GM12878 (cell line): ENCODE measurements around the gene TRAPPC6A. TPM values are rescaled to one million over a fixed set of nuclear protein-coding genes. Genes with fewer than 3 reads are reported as not detected.

ENCODE experiments used
- ATAC-seq: fragments of 200-7000 bp; cut with Tn5 transposase; 3 replicates; pipeline ENCODE4 v1.9.1; 2020; ENCODE audit warnings: mild to moderate bottlenecking, moderate library complexity
- BruUV-seq: library from RNA; stranded (reverse); fragments of 400-500 nt; replicated peaks from 2 replicates; lab custom pipeline; 2021; lab: Mats Ljungman, UMichigan
- CTCF ChIA-PET: fragments of 300-600 bp; sonication (Branson Sonifier 250); formaldehyde crosslinking; extraction: SDS; loops from one replicate; lab custom pipeline; 2021; ENCODE audit warnings: inconsistent platforms; lab: Yijun Ruan, JAX
- POLR2A ChIA-PET: fragments of 350-600 bp; formaldehyde crosslinking; extraction: SDS; loops from one replicate; lab custom pipeline; 2021; ENCODE audit warnings: inconsistent platforms; lab: Charles Lee
- RAD21 ChIA-PET: fragments of 300-600 bp; sonication (Branson Sonifier 250); formaldehyde crosslinking; loops from one replicate; lab custom pipeline; 2023; ENCODE audit warnings: antibody characterized with exemption; ENCODE audit not compliant: unreplicated experiment; lab: Charles Lee
- SMC1A ChIA-PET: fragments of 300-600 bp; sonication (Branson Sonifier 250); formaldehyde crosslinking; loops from one replicate; lab custom pipeline; 2023; ENCODE audit not compliant: unreplicated experiment, uncharacterized antibody; lab: Charles Lee
- DNase-seq: peaks from one replicate; pipeline ENCODE4 v3.0.0-alpha.2; 2011; ENCODE audit warnings: low read depth, low spot score
- FAIRE-seq: peaks from 3 replicates; lab custom pipeline; 2011; peaks lifted over from hg19 to GRCh38; lab: Jason Lieb, UNC
- H2AFZ ChIP-seq: 2 replicates; pipeline ENCODE4 v1.6.0; 2011; ENCODE audit warnings: low read depth, low read length, control low read depth; ENCODE audit not compliant: control insufficient read depth
- H3K27ac ChIP-seq: 2 replicates; pipeline ENCODE4 v1.5.1; 2011; ENCODE audit warnings: control low read depth; ENCODE audit not compliant: control insufficient read depth, insufficient read depth
- H3K27me3 ChIP-seq, 2 experiments: replicated peaks in 1 of 2; 2 replicates each; pipeline versions ENCODE4 v1.6.0 to v1.6.1; 2011; ENCODE audit warnings: low read length in 1 of 2; ENCODE audit not compliant: control insufficient read depth in 2 of 2, insufficient read depth in 2 of 2
- H3K36me3 ChIP-seq, 2 experiments: 2 replicates each; pipeline ENCODE4 v1.5.1; 2011; ENCODE audit warnings: low read length in 1 of 2; ENCODE audit not compliant: control insufficient read depth in 2 of 2, insufficient read depth in 2 of 2
- H3K4me1 ChIP-seq: 2 replicates; pipeline ENCODE4 v1.6.1; 2011; ENCODE audit warnings: mild to moderate bottlenecking, low read length, moderate library complexity, mixed read lengths; ENCODE audit not compliant: control insufficient read depth, insufficient read depth
- H3K4me2 ChIP-seq: 2 replicates; pipeline ENCODE4 v1.6.0; 2011; ENCODE audit warnings: control low read depth; ENCODE audit not compliant: control insufficient read depth, insufficient read depth
- H3K4me3 ChIP-seq: fragments of 200-600 bp; sonication (generic); 2 replicates; pipeline ENCODE4 v1.5.1; 2016
- H3K79me2 ChIP-seq: 2 replicates; pipeline ENCODE4 v1.6.0; 2011; ENCODE audit warnings: low read length; ENCODE audit not compliant: control insufficient read depth, insufficient read depth
- H3K9ac ChIP-seq: 2 replicates; pipeline ENCODE4 v1.8.0; 2011; ENCODE audit warnings: low read length, control low read depth, mixed read lengths; ENCODE audit not compliant: control insufficient read depth, insufficient read depth
- H3K9me3 ChIP-seq: replicated peaks from 3 replicates; pipeline ENCODE4 v1.5.1; 2011; ENCODE audit warnings: mild to moderate bottlenecking, low read length; ENCODE audit not compliant: control insufficient read depth, insufficient read depth
- H4K20me1 ChIP-seq: 2 replicates; pipeline ENCODE4 v1.6.0; 2011; ENCODE audit not compliant: control insufficient read depth, insufficient read depth
- FOXK2 ChIP-seq: fragments of 450-650 bp; IDR thresholded peaks from 2 replicates; pipeline ENCODE4 v1.6.1; 2017; ENCODE audit warnings: mild to moderate bottlenecking, moderate library complexity
- POLR2AphosphoS5 ChIP-seq: IDR thresholded peaks from 2 replicates; pipeline ENCODE4 v1.6.1; 2011; ENCODE audit warnings: mild to moderate bottlenecking, low read length, inconsistent platforms
- STAT3 ChIP-seq: IDR thresholded peaks from 2 replicates; pipeline ENCODE4 v1.6.1; 2011; ENCODE audit warnings: low read depth, low read length, improper control_type of control experiment
- ZBED1 ChIP-seq: IDR thresholded peaks from 2 replicates; pipeline ENCODE4 v1.6.1; 2016; ENCODE audit warnings: borderline replicate concordance
- ZNF622 ChIP-seq: fragments of 450-650 bp; IDR thresholded peaks from 2 replicates; pipeline ENCODE4 v1.6.1; 2017; ENCODE audit warnings: mild to moderate bottlenecking, inconsistent platforms
- ZSCAN29 ChIP-seq: fragments of 450-650 bp; IDR thresholded peaks from 2 replicates; pipeline ENCODE4 v1.6.1; 2017; ENCODE audit warnings: mild to moderate bottlenecking, moderate library complexity
- WGBS: methylation state at CpG from one replicate; pipeline ENCODE4 v1.1.6; 2016; ENCODE audit warnings: low lambda C conversion rate; ENCODE audit not compliant: insufficient replicate concordance, insufficient coverage; ENCODE audit errors: missing lambda C conversion rate; 5-methylcytosine and 5-hydroxymethylcytosine counted together
- in situ Hi-C: fragments of 300-500 bp; cut with MboI; formaldehyde crosslinking; loops from 9 replicates; pipeline ENCODE4 v1.14.3; 2018; ENCODE audit warnings: mixed read lengths
- intact Hi-C: fragments of 100-400 bp; cut with micrococcal nuclease; formaldehyde crosslinking; loops from one replicate; pipeline ENCODE4 v1.14.2; 2022; ENCODE audit not compliant: unreplicated experiment
- polyA plus RNA-seq, 11 experiments: library from polyadenylated mRNA; depleted of rRNA in 4 of 11; unstranded in 6 of 11; stranded (reverse) in 5 of 11; fragments of >200 nt; fragmentation: Nextera tagmentation in 4 of 11; fragmentation: Illumina TruSeq in 1 of 11; extraction: Ambion mirVana in 4 of 11; extraction: Trizol in 1 of 11; gene quantifications; 1 replicate in 1 of 11; 2 replicates in 10 of 11; pipeline versions ENCODE4 v1.2.1 to v1.2.3, GENCODE V29; 2011 to 2016; ENCODE audit warnings: inconsistent platforms in 2 of 11, missing spikeins in 2 of 11, low read depth in 1 of 11
- total RNA-seq, 4 experiments: library from RNA; depleted of rRNA in 3 of 4; stranded (reverse); fragments of >200 nt in 3 of 4; fragmentation: Illumina TruSeq in 1 of 4; extraction: Trizol in 1 of 4; gene quantifications; 2 replicates each; pipeline versions ENCODE4 v1.2.1 to v1.2.3, GENCODE V29; 2013 to 2021
- TF ChIP-seq, protein P1 (sequence below): fragments of 450-650 bp; IDR thresholded peaks from 2 replicates; pipeline ENCODE4 v1.6.1; 2017; ENCODE audit warnings: mild to moderate bottlenecking, low read depth, inconsistent platforms; ENCODE audit not compliant: poor library complexity, severe bottlenecking
- TF ChIP-seq, protein P2 (sequence below): fragments of 150-350 bp; IDR thresholded peaks from 2 replicates; pipeline ENCODE4 v1.6.1; 2016; ENCODE audit warnings: low read depth, low read length
- TF ChIP-seq, protein P3 (sequence below): fragments of 450-650 bp; formaldehyde crosslinking; IDR thresholded peaks from 2 replicates; pipeline ENCODE4 v1.4.0; 2020; ENCODE audit warnings: mild to moderate bottlenecking, moderate library complexity

TRAPPC6A gene
- total and polyA plus RNA-seq, 10 of the 15 experiments (the other 5 are each of a cell fraction or from before 2014, with no cell fraction given) = 1.8 to 83.9 (median 35.8) TPM

DNA sequence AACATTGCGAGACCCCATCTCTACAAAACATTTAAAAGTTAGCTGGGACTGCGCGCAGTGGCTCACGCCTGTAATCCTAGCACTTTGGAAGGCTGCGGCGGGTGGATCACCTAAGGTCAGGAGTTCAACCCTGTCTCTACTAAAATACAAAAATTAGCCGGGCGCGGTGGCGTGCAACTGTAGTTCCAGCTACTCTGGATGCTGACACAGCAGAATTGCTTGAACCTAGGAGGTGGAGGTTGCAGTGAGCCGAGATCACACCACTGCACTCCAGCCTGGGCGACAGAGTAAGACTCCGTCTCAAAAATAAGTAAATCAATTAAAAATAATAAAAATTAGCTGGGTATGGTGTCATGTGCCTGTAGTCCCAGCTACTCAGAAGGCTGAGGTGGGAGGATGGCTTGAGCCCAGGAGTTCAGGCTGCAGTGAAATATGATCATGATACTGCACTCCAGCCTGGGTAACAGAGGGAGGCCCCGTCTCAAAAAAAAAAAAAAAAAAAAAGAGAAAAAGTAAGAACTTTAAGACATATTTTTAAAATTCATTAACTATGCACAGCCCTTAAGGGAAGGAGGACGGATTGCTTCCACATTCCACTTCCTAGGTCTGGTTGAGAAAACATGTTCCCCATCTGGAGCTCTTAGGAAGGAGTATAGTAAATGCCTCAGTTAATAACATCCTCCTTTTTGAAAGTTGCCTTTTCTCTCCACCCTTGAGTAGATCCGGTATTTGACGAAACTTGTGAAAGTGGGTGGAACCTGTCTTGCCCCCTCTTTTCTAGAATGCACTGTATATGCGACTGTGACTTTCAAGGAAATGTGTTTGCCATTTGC is 41.1 kb upstream of the TRAPPC6A start:
- no peak for FAIRE-seq
- SMC1A ChIA-PET = interaction anchor here (0.7 kb wide), 1 partner anchor 265 kb away, joined by 4 read pairs; no protein-coding TSS in a partner anchor
- POLR2A ChIA-PET = no interaction called here
- 64% methylated on average over 18 of the region's 18 CpGs for WGBS
- Histone ChIP-seq H3K4me1 (no peaks in the 10 kb centered on the region), H3K27me3 (peaks cover 2 to 3% of the 10 kb centered on the region in 2 experiments), H3K9me3 (no peaks in the 10 kb centered on the region), H2AFZ (no peak overlapping the region), H3K27ac (no peak overlapping the region), H3K9ac (no peak overlapping the region), H3K79me2 (no peaks in the 10 kb centered on the region), H3K4me3 (no peak overlapping the region), H3K4me2 (no peak overlapping the region; the same call in 1 of the 2 replicates), H3K36me3 (no peaks in the 10 kb centered on the region), H4K20me1 (no peaks in the 10 kb centered on the region)
- in situ Hi-C loops = no loop called here
- RAD21 ChIA-PET = no interaction called here
- BruUV-seq = no TSS peak
- CTCF ChIA-PET = interaction anchor here (0.6 kb wide), 1 partner anchor 609 kb away, joined by 3 read pairs; no protein-coding TSS in a partner anchor
- intact Hi-C loops = no loop called here
- no peak for ATAC-seq
- no peak for DNase-seq
- TF ChIP-seq, protein P1, sequence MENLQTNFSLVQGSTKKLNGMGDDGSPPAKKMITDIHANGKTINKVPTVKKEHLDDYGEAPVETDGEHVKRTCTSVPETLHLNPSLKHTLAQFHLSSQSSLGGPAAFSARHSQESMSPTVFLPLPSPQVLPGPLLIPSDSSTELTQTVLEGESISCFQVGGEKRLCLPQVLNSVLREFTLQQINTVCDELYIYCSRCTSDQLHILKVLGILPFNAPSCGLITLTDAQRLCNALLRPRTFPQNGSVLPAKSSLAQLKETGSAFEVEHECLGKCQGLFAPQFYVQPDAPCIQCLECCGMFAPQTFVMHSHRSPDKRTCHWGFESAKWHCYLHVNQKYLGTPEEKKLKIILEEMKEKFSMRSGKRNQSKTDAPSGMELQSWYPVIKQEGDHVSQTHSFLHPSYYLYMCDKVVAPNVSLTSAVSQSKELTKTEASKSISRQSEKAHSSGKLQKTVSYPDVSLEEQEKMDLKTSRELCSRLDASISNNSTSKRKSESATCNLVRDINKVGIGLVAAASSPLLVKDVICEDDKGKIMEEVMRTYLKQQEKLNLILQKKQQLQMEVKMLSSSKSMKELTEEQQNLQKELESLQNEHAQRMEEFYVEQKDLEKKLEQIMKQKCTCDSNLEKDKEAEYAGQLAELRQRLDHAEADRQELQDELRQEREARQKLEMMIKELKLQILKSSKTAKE = no peak
- TF ChIP-seq STAT3 (no peak), ZBED1 (no peak), FOXK2 (no peak), ZNF622 (no peak), POLR2AphosphoS5 (no peak), ZSCAN29 (no peak)
- TF ChIP-seq, protein P2, sequence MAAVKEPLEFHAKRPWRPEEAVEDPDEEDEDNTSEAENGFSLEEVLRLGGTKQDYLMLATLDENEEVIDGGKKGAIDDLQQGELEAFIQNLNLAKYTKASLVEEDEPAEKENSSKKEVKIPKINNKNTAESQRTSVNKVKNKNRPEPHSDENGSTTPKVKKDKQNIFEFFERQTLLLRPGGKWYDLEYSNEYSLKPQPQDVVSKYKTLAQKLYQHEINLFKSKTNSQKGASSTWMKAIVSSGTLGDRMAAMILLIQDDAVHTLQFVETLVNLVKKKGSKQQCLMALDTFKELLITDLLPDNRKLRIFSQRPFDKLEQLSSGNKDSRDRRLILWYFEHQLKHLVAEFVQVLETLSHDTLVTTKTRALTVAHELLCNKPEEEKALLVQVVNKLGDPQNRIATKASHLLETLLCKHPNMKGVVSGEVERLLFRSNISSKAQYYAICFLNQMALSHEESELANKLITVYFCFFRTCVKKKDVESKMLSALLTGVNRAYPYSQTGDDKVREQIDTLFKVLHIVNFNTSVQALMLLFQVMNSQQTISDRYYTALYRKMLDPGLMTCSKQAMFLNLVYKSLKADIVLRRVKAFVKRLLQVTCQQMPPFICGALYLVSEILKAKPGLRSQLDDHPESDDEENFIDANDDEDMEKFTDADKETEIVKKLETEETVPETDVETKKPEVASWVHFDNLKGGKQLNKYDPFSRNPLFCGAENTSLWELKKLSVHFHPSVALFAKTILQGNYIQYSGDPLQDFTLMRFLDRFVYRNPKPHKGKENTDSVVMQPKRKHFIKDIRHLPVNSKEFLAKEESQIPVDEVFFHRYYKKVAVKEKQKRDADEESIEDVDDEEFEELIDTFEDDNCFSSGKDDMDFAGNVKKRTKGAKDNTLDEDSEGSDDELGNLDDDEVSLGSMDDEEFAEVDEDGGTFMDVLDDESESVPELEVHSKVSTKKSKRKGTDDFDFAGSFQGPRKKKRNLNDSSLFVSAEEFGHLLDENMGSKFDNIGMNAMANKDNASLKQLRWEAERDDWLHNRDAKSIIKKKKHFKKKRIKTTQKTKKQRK = no peak
- TF ChIP-seq, protein P3, sequence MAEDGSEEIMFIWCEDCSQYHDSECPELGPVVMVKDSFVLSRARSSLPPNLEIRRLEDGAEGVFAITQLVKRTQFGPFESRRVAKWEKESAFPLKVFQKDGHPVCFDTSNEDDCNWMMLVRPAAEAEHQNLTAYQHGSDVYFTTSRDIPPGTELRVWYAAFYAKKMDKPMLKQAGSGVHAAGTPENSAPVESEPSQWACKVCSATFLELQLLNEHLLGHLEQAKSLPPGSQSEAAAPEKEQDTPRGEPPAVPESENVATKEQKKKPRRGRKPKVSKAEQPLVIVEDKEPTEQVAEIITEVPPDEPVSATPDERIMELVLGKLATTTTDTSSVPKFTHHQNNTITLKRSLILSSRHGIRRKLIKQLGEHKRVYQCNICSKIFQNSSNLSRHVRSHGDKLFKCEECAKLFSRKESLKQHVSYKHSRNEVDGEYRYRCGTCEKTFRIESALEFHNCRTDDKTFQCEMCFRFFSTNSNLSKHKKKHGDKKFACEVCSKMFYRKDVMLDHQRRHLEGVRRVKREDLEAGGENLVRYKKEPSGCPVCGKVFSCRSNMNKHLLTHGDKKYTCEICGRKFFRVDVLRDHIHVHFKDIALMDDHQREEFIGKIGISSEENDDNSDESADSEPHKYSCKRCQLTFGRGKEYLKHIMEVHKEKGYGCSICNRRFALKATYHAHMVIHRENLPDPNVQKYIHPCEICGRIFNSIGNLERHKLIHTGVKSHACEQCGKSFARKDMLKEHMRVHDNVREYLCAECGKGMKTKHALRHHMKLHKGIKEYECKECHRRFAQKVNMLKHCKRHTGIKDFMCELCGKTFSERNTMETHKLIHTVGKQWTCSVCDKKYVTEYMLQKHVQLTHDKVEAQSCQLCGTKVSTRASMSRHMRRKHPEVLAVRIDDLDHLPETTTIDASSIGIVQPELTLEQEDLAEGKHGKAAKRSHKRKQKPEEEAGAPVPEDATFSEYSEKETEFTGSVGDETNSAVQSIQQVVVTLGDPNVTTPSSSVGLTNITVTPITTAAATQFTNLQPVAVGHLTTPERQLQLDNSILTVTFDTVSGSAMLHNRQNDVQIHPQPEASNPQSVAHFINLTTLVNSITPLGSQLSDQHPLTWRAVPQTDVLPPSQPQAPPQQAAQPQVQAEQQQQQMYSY (CRISPR knock-in tag) = no peak
